Heart left ventricle (tissue), 16 donors: ENCODE data around the gene PARD3. TPM values are rescaled to one million over a fixed set of nuclear protein-coding genes. Genes with fewer than 3 reads are reported as not detected.

ENCODE experiments used
- ATAC-seq, 4 donors: fragments of 200-7000 bp; cut with Tn5 transposase; one replicate each; pipeline ENCODE4 v1.9.1; 2020 to 2022; ENCODE audit warnings: moderate library complexity in 4 of 4, mild to moderate bottlenecking in 3 of 4, moderate number of reproducible peaks in 1 of 4
- DNase-seq, 5 donors: peaks; one replicate each; pipeline ENCODE4 v3.0.0-alpha.2; 2020
- H3K27ac ChIP-seq, 12 donors: fragments of 200-600 bp; sonication (generic) in 4 of 12; one replicate each; pipeline versions ENCODE4 v1.5.0 to v1.8.0; 2016 to 2022; ENCODE audit warnings: mild to moderate bottlenecking in 2 of 12
- H3K27me3 ChIP-seq, 9 donors: fragments of 200-600 bp; sonication (generic) in 2 of 9; one replicate each; pipeline versions ENCODE4 v1.5.1 to v1.8.0; 2016 to 2022; ENCODE audit warnings: mild to moderate bottlenecking in 3 of 9
- H3K36me3 ChIP-seq, 9 donors: fragments of 200-600 bp; sonication (generic) in 2 of 9; one replicate each; pipeline versions ENCODE4 v1.5.0 to v1.8.0; 2018 to 2022; ENCODE audit warnings: mild to moderate bottlenecking in 2 of 9
- H3K4me1 ChIP-seq, 12 donors: fragments of 200-600 bp; sonication (generic) in 4 of 12; one replicate each; pipeline versions ENCODE4 v1.5.0 to v1.8.0; 2016 to 2022; ENCODE audit warnings: mild to moderate bottlenecking in 3 of 12
- H3K4me3 ChIP-seq, 12 donors: fragments of 200-600 bp; sonication (generic) in 4 of 12; one replicate each; pipeline versions ENCODE4 v1.5.0 to v1.8.0; 2017 to 2022; ENCODE audit warnings: mild to moderate bottlenecking in 9 of 12, moderate library complexity in 4 of 12
- H3K9me3 ChIP-seq, 12 donors: fragments of 200-600 bp; sonication (generic) in 4 of 12; one replicate each; pipeline versions ENCODE4 v1.5.0 to v1.8.0; 2016 to 2022; ENCODE audit warnings: mild to moderate bottlenecking in 1 of 12
- CTCF ChIP-seq, 12 donors: fragments of 200-600 bp; sonication (generic) in 4 of 12; IDR thresholded peaks; one replicate each; pipeline versions ENCODE4 v1.5.0 to v1.8.0; 2018 to 2022; ENCODE audit warnings: antibody characterized with exemption in 12 of 12, mild to moderate bottlenecking in 5 of 12
- POLR2A ChIP-seq, 2 donors: fragments of 450-650 bp; IDR thresholded peaks; one replicate each; pipeline ENCODE4 v1.6.1; 2017; ENCODE audit warnings: antibody characterized with exemption in 2 of 2, mild to moderate bottlenecking in 2 of 2, moderate library complexity in 2 of 2
- WGBS, 4 donors: extraction: QIAGEN DNeasy Blood & Tissue Kit in 2 of 4; methylation state at CpG; one replicate each; pipeline versions ENCODE4 v1.1.5 to v1.1.7; 2013 to 2018; 5-methylcytosine and 5-hydroxymethylcytosine counted together
- intact Hi-C, 10 donors: fragments of 100-400 bp; cut with DNase I; formaldehyde crosslinking; loops; one replicate each; pipeline versions ENCODE4 v1.11.1 to v1.14.2; 2022
- polyA plus RNA-seq, 2 donors: library from polyadenylated mRNA; stranded (reverse); fragments of 200-250 nt; gene quantifications; one replicate each; pipeline ENCODE4 v1.2.3, GENCODE V29; 2013
- total RNA-seq, 9 donors: library from RNA; depleted of rRNA in 2 of 9; stranded (reverse); fragments of >200 nt in 2 of 9; fragmentation: NEBNext Ultra II Directional in 3 of 9; extraction: Animal tissue kit (Norgen Biotek cat#: 25700) in 3 of 9; gene quantifications; one replicate each; pipeline versions ENCODE4 v1.1.0 to v1.2.4, GENCODE V29; 2016 to 2023
- donor health status: ischemic (EF 13 %, LVEDD 7.1; RV severe dilation, severe dysfunction).
- donor health status: healthy with polysubstance abuse.
- donor health status: DM: no; HTN: yes; CAD: no.
- donor health status: DM: no; HTN: no; CAD: no.
- donor health status: ischemic (EF 25% LVEDD 6.9; RV normal size, moderate dysfunction).
- donor health status: ischemic (EF 25% LVEDD 5.7; RV mildly dilated, moderate dysfunction).
- donor health status: healthy.
- donor health status: DM: yes; HTN: yes; CAD: no.
- donor health status: ischemic (EF 35%, LVEDD 5.7; RV mildly dilated, moderate dysfunction).
- donor health status: nonischemic (EF 11% LVEDD 7.7; RV severe dilation, severe dysfunction).
- donor health status: DM: yes; HTN: yes; CAD: no.
- donor health status: PGD.
- donor health status: ischemic (EF 29% LVEDD 5.4; RV normal size, mild dysfunction).
- donor health status: nonischemic (EF 23%, LVEDD 6.1; RV moderate dilation, normal function).

Gene PARD3
- total and polyA plus RNA-seq, 11 donors: 24.8 to 69.7 (median 33.1) TPM

- 56 to 74% (median 58%) methylated on average over 1 of the region's 1 CpG for WGBS, 4 donors
- intact Hi-C loops: loop anchor here in 1 of 10 donors (10.0 kb wide), 1 partner anchor 397 kb away; no protein-coding TSS in a partner anchor
- H3K27me3 ChIP-seq: no peaks in the 10 kb centered on the region
- DNase-seq (no peak), ATAC-seq (no peak)
- H3K36me3 ChIP-seq: no peaks in the 10 kb centered on the region
- TF ChIP-seq POLR2A (IDR thresholded peaks at IDR 0.05) (no peak), CTCF (IDR thresholded peaks at IDR 0.05) (no peak)
- no peak overlapping the region for H3K4me3 ChIP-seq
- no peaks in the 10 kb centered on the region for H3K9me3 ChIP-seq
- H3K4me1 ChIP-seq: peaks cover 0 to 13% (median 0%) of the 10 kb centered on the region in 12 donors
- no peak overlapping the region for H3K27ac ChIP-seq
Observed at GRCh38 chr10:34237898-34238455, 577.1 kb downstream of the PARD3 start.

GRCh38 chr10:34236931-34237330, 578.2 kb downstream of the PARD3 start:
- WGBS, 4 donors: 83 to 94% (median 91%) methylated on average over 4 of the region's 4 CpGs
- H3K27me3 ChIP-seq: no peaks in the 10 kb centered on the region
- no peak overlapping the region for H3K4me3 ChIP-seq

GRCh38 chr10:34235164-34235832, 579.8 kb downstream of the PARD3 start:
- ATAC-seq (no peak), DNase-seq (no peak)
- H3K4me3 ChIP-seq: no peak overlapping the region
- H3K4me1 ChIP-seq: peaks cover 0 to 20% (median 5%) of the 10 kb centered on the region in 12 donors
- H3K27ac ChIP-seq: no peak overlapping the region
- H3K36me3 ChIP-seq: no peaks in the 10 kb centered on the region
- 79 to 90% (median 83%) methylated on average over 7 of the region's 7 CpGs for WGBS, 4 donors
- H3K9me3 ChIP-seq: no peaks in the 10 kb centered on the region
- no peak for TF ChIP-seq POLR2A (IDR thresholded peaks at IDR 0.05)
- TF ChIP-seq CTCF (IDR thresholded peaks at IDR 0.05): no peak
- intact Hi-C loops: loop anchor here in 1 of 10 donors (10.0 kb wide), 1 partner anchor 400 kb away; no protein-coding TSS in a partner anchor
- H3K27me3 ChIP-seq: no peaks in the 10 kb centered on the region

More at GRCh38 chr10:34236931-34237330, 578.2 kb downstream of the PARD3 start:
- no peaks in the 10 kb centered on the region for H3K36me3 ChIP-seq
- no peak overlapping the region for H3K27ac ChIP-seq
- DNase-seq (no peak), ATAC-seq (no peak)
- TF ChIP-seq POLR2A (IDR thresholded peaks at IDR 0.05): no peak
- TF ChIP-seq CTCF (IDR thresholded peaks at IDR 0.05): no peak
- peaks cover 0 to 13% (median 2%) of the 10 kb centered on the region in 12 donors for H3K4me1 ChIP-seq
- intact Hi-C loops: loop anchor here in 1 of 10 donors (10.0 kb wide), 1 partner anchor 398 kb away; no protein-coding TSS in a partner anchor
- no peaks in the 10 kb centered on the region for H3K9me3 ChIP-seq

- TF ChIP-seq CTCF (IDR thresholded peaks at IDR 0.05) (no peak), POLR2A (IDR thresholded peaks at IDR 0.05) (no peak)
- 94 to 96% (median 95%) methylated on average over 4 of the region's 4 CpGs for WGBS, 4 donors
Observed at GRCh38 chr10:34232481-34232880, 582.6 kb downstream of the PARD3 start.

More at GRCh38 chr10:34232481-34232880, 582.6 kb downstream of the PARD3 start:
- H3K27ac ChIP-seq: no peak overlapping the region
- H3K27me3 ChIP-seq: no peaks in the 10 kb centered on the region
- peaks cover 0 to 11% (median 2%) of the 10 kb centered on the region in 12 donors for H3K4me1 ChIP-seq
- H3K9me3 ChIP-seq: peaks cover 0 to 2% (median 0%) of the 10 kb centered on the region in 12 donors
- intact Hi-C loops: loop anchor here in 1 of 10 donors (10.0 kb wide), 1 partner anchor 402 kb away; no protein-coding TSS in a partner anchor
- ATAC-seq: no peak
- H3K36me3 ChIP-seq: no peaks in the 10 kb centered on the region
- H3K4me3 ChIP-seq: no peak overlapping the region
- no peak for DNase-seq
